Caco-2 (cell line): ENCODE measurements around the gene TRPM5. TPM values are rescaled to one million over a fixed set of nuclear protein-coding genes. Genes with fewer than 3 reads are reported as not detected.

Experiments used
- BruUV-seq: library from RNA; stranded (reverse); fragments of 400-500 nt; replicated peaks from 2 replicates; lab custom pipeline; 2021; lab: Mats Ljungman, UMichigan
- CTCF ChIA-PET: fragments of 300-600 bp; sonication (Branson Sonifier 250); formaldehyde crosslinking; loops from one replicate; lab custom pipeline; 2022; ENCODE audit warnings: antibody characterized with exemption; lab: Charles Lee
- POLR2A ChIA-PET: fragments of 300-600 bp; sonication (Branson Sonifier 250); formaldehyde crosslinking; loops from one replicate; lab custom pipeline; 2022; ENCODE audit warnings: antibody characterized with exemption; lab: Charles Lee
- DNase-seq, 2 experiments: peaks; one replicate each; pipeline versions ENCODE4 v3.0.0 to v3.0.0-alpha.2; 2020 to 2022
- H3K27me3 ChIP-seq: replicated peaks from 2 replicates; pipeline ENCODE4 v1.6.0; 2011; ENCODE audit warnings: low read length; ENCODE audit not compliant: control insufficient read depth, insufficient read depth
- H3K36me3 ChIP-seq: 2 replicates; pipeline ENCODE4 v1.5.1; 2011; ENCODE audit warnings: low read length; ENCODE audit not compliant: control insufficient read depth, insufficient read depth
- H3K4me1 ChIP-seq: fragments of 250-450 bp; sonication (Bioruptor Pico); 2 replicates; pipeline ENCODE4 v1.5.1; 2020; ENCODE audit warnings: mild to moderate bottlenecking
- H3K4me3 ChIP-seq: 2 replicates; pipeline ENCODE4 v1.5.1; 2011; ENCODE audit warnings: low read depth, mild to moderate bottlenecking, control low read depth, low read length
- H3K9me3 ChIP-seq: fragments of 250-450 bp; sonication (Bioruptor Pico); 2 replicates; pipeline ENCODE4 v1.5.1; 2020; ENCODE audit warnings: mild to moderate bottlenecking, moderate library complexity
- H3K27ac Mint-ChIP-seq: one replicate; pipeline ENCODE4 v1.8.0; 2022; ENCODE audit warnings: mixed read lengths; ENCODE audit not compliant: unreplicated experiment
- H3K27me3 Mint-ChIP-seq: one replicate; pipeline ENCODE4 v1.8.0; 2022; ENCODE audit warnings: mixed read lengths; ENCODE audit not compliant: insufficient read depth, unreplicated experiment
- H3K36me3 Mint-ChIP-seq: one replicate; pipeline ENCODE4 v1.8.0; 2022; ENCODE audit warnings: mild to moderate bottlenecking, mixed read lengths; ENCODE audit not compliant: insufficient read depth, unreplicated experiment
- H3K4me1 Mint-ChIP-seq: one replicate; pipeline ENCODE4 v1.8.0; 2022; ENCODE audit warnings: low read depth, mixed read lengths; ENCODE audit not compliant: unreplicated experiment
- H3K4me3 Mint-ChIP-seq: one replicate; pipeline ENCODE4 v1.8.0; 2022; ENCODE audit warnings: mild to moderate bottlenecking, moderate library complexity, mixed read lengths; ENCODE audit not compliant: unreplicated experiment
- H3K9me3 Mint-ChIP-seq: one replicate; pipeline ENCODE4 v1.8.0; 2022; ENCODE audit warnings: mixed read lengths; ENCODE audit not compliant: unreplicated experiment
- intact Hi-C: fragments of 100-400 bp; cut with micrococcal nuclease; formaldehyde crosslinking; loops from one replicate; pipeline ENCODE4 v1.10.0; 2022; ENCODE audit not compliant: unreplicated experiment
- total RNA-seq: library from RNA; stranded (reverse); gene quantifications from 2 replicates; pipeline ENCODE4 v1.2.3, GENCODE V29; 2022
- TF ChIP-seq, protein P1 (sequence below), 2 experiments: fragments of 200-600 bp in 1 of 2; IDR thresholded peaks; 1 replicate in 1 of 2; 2 replicates in 1 of 2; pipeline versions ENCODE4 v1.5.1 to v1.8.0; 2011 to 2022; ENCODE audit warnings: antibody characterized with exemption in 1 of 2, control low read depth in 1 of 2, inconsistent platforms in 1 of 2, low read depth in 1 of 2, low read length in 1 of 2, mild to moderate bottlenecking in 1 of 2, moderate library complexity in 1 of 2; ENCODE audit not compliant: insufficient read depth in 1 of 2, severe bottlenecking in 1 of 2, unreplicated experiment in 1 of 2

Gene TRPM5
- total RNA-seq, 1 experiment from 2014 or later = not detected

DNA sequence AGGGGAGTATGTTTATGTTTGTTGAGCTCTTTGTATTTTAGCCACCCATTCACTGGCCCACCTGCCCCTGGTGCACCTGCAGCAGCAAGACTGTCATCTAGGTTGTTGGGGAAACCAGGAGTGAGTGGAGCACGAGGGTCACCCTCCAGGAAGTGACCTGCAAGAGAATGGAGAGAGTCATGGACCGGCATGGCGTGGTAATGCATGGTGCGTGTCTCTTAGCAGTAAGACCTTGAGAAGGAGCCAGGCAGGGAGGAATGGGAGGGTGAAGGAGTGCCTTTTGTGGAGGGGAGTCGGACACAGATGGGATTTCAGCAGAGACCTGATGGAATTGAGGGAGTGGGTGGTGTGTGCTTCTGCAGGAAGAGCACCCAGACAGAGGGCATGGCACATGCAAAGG lies 38.4 kb upstream of the TRPM5 start:
- peaks cover 40% of the 10 kb centered on the region for H3K9me3 Mint-ChIP-seq
- no TSS peak for BruUV-seq
- H3K4me3 ChIP-seq = no peak overlapping the region
- no peaks in the 10 kb centered on the region for H3K4me1 ChIP-seq
- H3K4me3 Mint-ChIP-seq = no peak overlapping the region
- peaks cover 12% of the 10 kb centered on the region for H3K27me3 Mint-ChIP-seq
- intact Hi-C loops = no loop called here
- CTCF ChIA-PET = no interaction called here
- H3K27ac Mint-ChIP-seq = no peak overlapping the region
- no peaks in the 10 kb centered on the region for H3K27me3 ChIP-seq
- H3K36me3 ChIP-seq = no peaks in the 10 kb centered on the region
- no peak for DNase-seq
- POLR2A ChIA-PET = no interaction called here
- no peaks in the 10 kb centered on the region for H3K4me1 Mint-ChIP-seq
- TF ChIP-seq, protein P1, sequence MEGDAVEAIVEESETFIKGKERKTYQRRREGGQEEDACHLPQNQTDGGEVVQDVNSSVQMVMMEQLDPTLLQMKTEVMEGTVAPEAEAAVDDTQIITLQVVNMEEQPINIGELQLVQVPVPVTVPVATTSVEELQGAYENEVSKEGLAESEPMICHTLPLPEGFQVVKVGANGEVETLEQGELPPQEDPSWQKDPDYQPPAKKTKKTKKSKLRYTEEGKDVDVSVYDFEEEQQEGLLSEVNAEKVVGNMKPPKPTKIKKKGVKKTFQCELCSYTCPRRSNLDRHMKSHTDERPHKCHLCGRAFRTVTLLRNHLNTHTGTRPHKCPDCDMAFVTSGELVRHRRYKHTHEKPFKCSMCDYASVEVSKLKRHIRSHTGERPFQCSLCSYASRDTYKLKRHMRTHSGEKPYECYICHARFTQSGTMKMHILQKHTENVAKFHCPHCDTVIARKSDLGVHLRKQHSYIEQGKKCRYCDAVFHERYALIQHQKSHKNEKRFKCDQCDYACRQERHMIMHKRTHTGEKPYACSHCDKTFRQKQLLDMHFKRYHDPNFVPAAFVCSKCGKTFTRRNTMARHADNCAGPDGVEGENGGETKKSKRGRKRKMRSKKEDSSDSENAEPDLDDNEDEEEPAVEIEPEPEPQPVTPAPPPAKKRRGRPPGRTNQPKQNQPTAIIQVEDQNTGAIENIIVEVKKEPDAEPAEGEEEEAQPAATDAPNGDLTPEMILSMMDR (IDR thresholded peaks at IDR 0.05; ENCODE audit: insufficient read depth in 1 of 2, low read depth in 1 of 2, low read length in 1 of 2, severe bottlenecking in 1 of 2, unreplicated experiment in 1 of 2) = no peak
- H3K36me3 Mint-ChIP-seq = no peaks in the 10 kb centered on the region
- peaks cover 34% of the 10 kb centered on the region for H3K9me3 ChIP-seq

DNA sequence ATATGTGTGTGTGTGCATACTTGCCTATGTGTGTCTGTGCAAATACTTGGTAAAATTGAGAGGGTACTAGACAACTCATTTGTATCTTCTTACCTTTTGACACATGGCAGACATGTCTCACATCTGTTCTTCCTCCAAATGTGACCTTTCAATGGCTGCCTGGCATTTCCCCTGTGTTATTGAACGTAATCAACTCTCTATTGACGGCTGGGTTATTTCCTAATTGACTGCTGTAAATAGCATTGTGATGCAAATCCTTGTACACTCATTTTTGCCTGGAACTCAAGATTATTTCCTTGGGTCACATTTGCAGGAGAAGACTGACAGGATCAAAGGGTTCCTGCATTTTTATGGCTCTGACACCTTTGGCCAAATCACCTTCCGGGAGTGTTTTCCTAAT lies 37.9 kb upstream of the TRPM5 start:
- intact Hi-C loops = no loop called here

DNA sequence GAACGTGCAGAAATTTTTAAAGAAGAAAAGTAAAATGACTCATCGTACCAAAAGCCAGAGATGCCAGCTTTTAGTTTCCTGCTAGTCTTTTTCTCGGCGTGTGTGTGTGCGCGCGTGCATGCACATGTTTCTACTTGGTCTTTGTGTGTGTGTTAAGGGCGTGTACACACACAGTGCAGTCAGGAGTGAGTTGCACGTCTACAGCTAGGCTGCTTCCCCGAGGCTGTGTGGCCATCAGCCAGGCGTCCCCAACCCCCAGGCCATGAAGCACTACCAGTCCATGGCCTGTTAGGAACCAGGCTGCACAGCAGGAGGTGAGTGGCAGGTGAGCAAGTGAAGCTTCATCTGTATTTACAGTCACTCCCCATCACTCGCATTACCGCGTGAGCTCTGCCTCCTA lies 36.9 kb upstream of the TRPM5 start:
- no peak overlapping the region for H3K4me3 Mint-ChIP-seq
- H3K9me3 Mint-ChIP-seq = peaks cover 35% of the 10 kb centered on the region
- Histone ChIP-seq H3K27me3 (no peaks in the 10 kb centered on the region), H3K36me3 (no peaks in the 10 kb centered on the region), H3K4me1 (no peaks in the 10 kb centered on the region), H3K9me3 (peaks cover 23% of the 10 kb centered on the region), H3K4me3 (no peak overlapping the region)
- TF ChIP-seq, protein P1 (IDR thresholded peaks at IDR 0.05; ENCODE audit: insufficient read depth in 1 of 2, low read depth in 1 of 2, low read length in 1 of 2, severe bottlenecking in 1 of 2, unreplicated experiment in 1 of 2) = no peak
- ChIA-PET POLR2A (no interaction called here), CTCF (no interaction called here)
- intact Hi-C loops = no loop called here
- peaks cover 12% of the 10 kb centered on the region for H3K27me3 Mint-ChIP-seq
- H3K36me3 Mint-ChIP-seq = no peaks in the 10 kb centered on the region
- H3K4me1 Mint-ChIP-seq = no peaks in the 10 kb centered on the region
- H3K27ac Mint-ChIP-seq = no peak overlapping the region
- DNase-seq = no peak
- BruUV-seq = no TSS peak

More for the DNA sequence above, 37.9 kb upstream of the TRPM5 start:
- H3K4me1 Mint-ChIP-seq = no peaks in the 10 kb centered on the region
- Histone ChIP-seq H3K36me3 (no peaks in the 10 kb centered on the region), H3K4me3 (no peak overlapping the region), H3K9me3 (peaks cover 28% of the 10 kb centered on the region), H3K4me1 (no peaks in the 10 kb centered on the region), H3K27me3 (no peaks in the 10 kb centered on the region)
- H3K9me3 Mint-ChIP-seq = peaks cover 41% of the 10 kb centered on the region
- no peaks in the 10 kb centered on the region for H3K36me3 Mint-ChIP-seq
- POLR2A ChIA-PET = no interaction called here
- TF ChIP-seq, protein P1 (IDR thresholded peaks at IDR 0.05; ENCODE audit: insufficient read depth in 1 of 2, low read depth in 1 of 2, low read length in 1 of 2, severe bottlenecking in 1 of 2, unreplicated experiment in 1 of 2) = no peak
- no peak overlapping the region for H3K4me3 Mint-ChIP-seq
- H3K27me3 Mint-ChIP-seq = peaks cover 12% of the 10 kb centered on the region
- CTCF ChIA-PET = no interaction called here
- H3K27ac Mint-ChIP-seq = no peak overlapping the region
- BruUV-seq = no TSS peak
- DNase-seq = no peak
